Activated naive CD8-positive, alpha-beta T cell treated with anti-CD3 and anti-CD28 coated beads, Interleukin-2, amount 10 ng/mL, durations not matched to agents 7 days and 5 days (primary cell): Measurements from ENCODE around the gene PNMA8A. TPM values are rescaled to one million over a fixed set of nuclear protein-coding genes. Genes with fewer than 3 reads are reported as not detected.

ENCODE experiments used
- ATAC-seq: fragments of 150-1000 bp; cut with Tn5 transposase; one replicate; pipeline ENCODE4 v1.10.0; 2021; ENCODE audit warnings: low read depth, moderate library complexity
- POLR2A ChIA-PET: fragments of 350-600 bp; sonication (Branson Sonifier 250); formaldehyde crosslinking; loops from one replicate; lab custom pipeline; 2021; ENCODE audit warnings: antibody characterized with exemption; lab: Charles Lee
- DNase-seq: peaks from one replicate; pipeline ENCODE4 v3.0.0; 2021
- H3K27ac Mint-ChIP-seq: one replicate; pipeline ENCODE4 v1.8.0; 2022; ENCODE audit warnings: mild to moderate bottlenecking, mixed read lengths
- H3K27me3 Mint-ChIP-seq: one replicate; pipeline ENCODE4 v1.8.0; 2022; ENCODE audit warnings: mild to moderate bottlenecking, moderate library complexity, mixed read lengths
- H3K36me3 Mint-ChIP-seq: one replicate; pipeline ENCODE4 v1.8.0; 2021; ENCODE audit warnings: mild to moderate bottlenecking, mixed read lengths
- H3K4me1 Mint-ChIP-seq: one replicate; pipeline ENCODE4 v1.8.0; 2021; ENCODE audit warnings: mixed read lengths
- H3K4me3 Mint-ChIP-seq: one replicate; pipeline ENCODE4 v1.8.0; 2022; ENCODE audit warnings: mild to moderate bottlenecking, moderate library complexity, mixed read lengths
- H3K9me3 Mint-ChIP-seq: one replicate; pipeline ENCODE4 v1.8.0; 2021; ENCODE audit warnings: mixed read lengths
- total RNA-seq, 2 experiments: library from RNA; stranded (reverse); gene quantifications; one replicate each; pipeline ENCODE4 v1.2.3, GENCODE V29; 2021

Gene PNMA8A
- total RNA-seq, 2 experiments from 2014 or later = 1.7 to 1.8 TPM

- Mint-ChIP-seq H3K36me3 (no peaks in the 10 kb centered on the region), H3K4me1 (peaks cover 19% of the 10 kb centered on the region), H3K27me3 (peaks cover 69% of the 10 kb centered on the region), H3K4me3 (no peak overlapping the region), H3K27ac (no peak overlapping the region), H3K9me3 (no peaks in the 10 kb centered on the region)
- POLR2A ChIA-PET = no interaction called here
- ATAC-seq (no peak), DNase-seq (no peak)
Measured at GRCh38 chr19:46488551-46488950, 17.2 kb upstream of the PNMA8A start.

DNA sequence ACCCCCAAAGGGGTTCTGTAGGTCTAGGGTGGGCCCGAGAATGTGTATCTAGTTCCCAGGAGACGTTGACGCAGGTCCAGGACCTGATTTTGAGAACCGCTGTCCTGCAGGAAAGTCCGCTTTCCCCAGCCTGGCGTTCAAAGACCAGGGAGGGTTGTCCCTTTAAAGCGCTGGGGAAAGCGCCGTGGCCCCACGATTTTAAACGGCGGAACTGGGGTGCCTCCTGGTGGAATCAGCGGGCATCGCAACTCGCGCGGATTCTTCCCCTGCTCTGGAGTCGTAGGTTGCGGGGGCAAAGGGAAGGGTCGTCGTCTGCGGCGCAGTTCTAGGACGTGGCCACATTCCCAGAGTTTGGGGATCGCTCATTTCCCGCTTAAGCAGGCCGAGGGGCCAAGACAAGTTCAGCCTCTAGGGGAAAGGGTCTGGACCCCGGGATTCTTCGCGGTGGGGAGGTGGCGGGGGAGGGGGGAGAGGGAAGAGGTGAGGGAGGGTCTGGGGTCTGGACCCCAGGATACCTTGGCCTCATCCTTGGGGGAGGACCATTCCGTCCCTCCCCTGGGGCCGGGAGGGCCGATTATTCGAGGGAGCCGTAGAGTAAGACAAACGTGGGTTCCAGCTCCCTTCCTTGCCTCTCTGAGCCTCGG is 16.6 kb upstream of the PNMA8A start:
- H3K4me1 Mint-ChIP-seq = peaks cover 17% of the 10 kb centered on the region
- no peaks in the 10 kb centered on the region for H3K9me3 Mint-ChIP-seq
- POLR2A ChIA-PET = interaction anchor here (1.1 kb wide), 1 partner anchor 23 kb away, joined by 3 read pairs; no protein-coding TSS in a partner anchor
- ATAC-seq = peak; percentile 61
- no peak overlapping the region for H3K27ac Mint-ChIP-seq
- peaks cover 66% of the 10 kb centered on the region for H3K27me3 Mint-ChIP-seq
- peak; percentile 86 for DNase-seq
- H3K4me3 Mint-ChIP-seq = no peak overlapping the region
- no peaks in the 10 kb centered on the region for H3K36me3 Mint-ChIP-seq

GRCh38 chr19:46487178-46487801 is 15.9 kb upstream of the PNMA8A start:
- POLR2A ChIA-PET = interaction anchor here (1.1 kb wide), 1 partner anchor 22 kb away, joined by 3 read pairs; no protein-coding TSS in a partner anchor
- Mint-ChIP-seq H3K9me3 (no peaks in the 10 kb centered on the region), H3K4me3 (no peak overlapping the region), H3K36me3 (no peaks in the 10 kb centered on the region), H3K27me3 (peaks cover 66% of the 10 kb centered on the region), H3K4me1 (peaks cover 16% of the 10 kb centered on the region), H3K27ac (no peak overlapping the region)
- DNase-seq = no peak
- no peak for ATAC-seq

- Mint-ChIP-seq H3K4me3 (no peak overlapping the region), H3K27me3 (peaks cover 65% of the 10 kb centered on the region), H3K9me3 (no peaks in the 10 kb centered on the region), H3K36me3 (no peaks in the 10 kb centered on the region), H3K27ac (no peak overlapping the region), H3K4me1 (peaks cover 16% of the 10 kb centered on the region)
- POLR2A ChIA-PET = no interaction called here
- ATAC-seq = no peak
- DNase-seq = no peak
Measured at GRCh38 chr19:46486358-46486757, 15.0 kb upstream of the PNMA8A start.

GRCh38 chr19:46484656-46485055 is 13.3 kb upstream of the PNMA8A start:
- H3K27me3 Mint-ChIP-seq = peaks cover 51% of the 10 kb centered on the region
- POLR2A ChIA-PET = no interaction called here
- H3K9me3 Mint-ChIP-seq = no peaks in the 10 kb centered on the region
- peaks cover 10% of the 10 kb centered on the region for H3K4me1 Mint-ChIP-seq
- DNase-seq = no peak
- H3K36me3 Mint-ChIP-seq = no peaks in the 10 kb centered on the region
- H3K4me3 Mint-ChIP-seq = no peak overlapping the region
- no peak overlapping the region for H3K27ac Mint-ChIP-seq
- ATAC-seq = no peak

DNA sequence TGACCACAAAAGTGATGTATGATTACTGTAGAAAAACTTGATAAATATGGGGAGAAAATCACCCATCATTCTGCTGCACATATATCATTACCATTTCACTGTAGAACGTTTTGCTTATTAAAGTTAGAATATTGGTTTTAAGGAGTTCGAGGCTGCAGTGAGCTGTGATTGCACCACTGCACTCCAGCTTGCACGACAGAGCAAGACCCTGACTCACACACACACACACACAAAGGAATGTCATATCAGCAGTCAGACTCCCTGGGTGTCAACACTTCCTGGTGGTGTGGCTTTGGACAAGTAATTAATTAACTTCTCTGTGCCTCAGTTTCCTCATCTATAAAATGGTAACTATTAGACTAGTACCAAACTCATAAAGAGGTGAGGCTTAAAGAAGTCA is 11.3 kb upstream of the PNMA8A start:
- no peak overlapping the region for H3K27ac Mint-ChIP-seq

GRCh38 chr19:46481947-46482346 is 10.6 kb upstream of the PNMA8A start:
- Mint-ChIP-seq H3K4me3 (no peak overlapping the region), H3K9me3 (no peaks in the 10 kb centered on the region)
- POLR2A ChIA-PET = no interaction called here

More for the DNA sequence above, 11.3 kb upstream of the PNMA8A start:
- ATAC-seq (no peak), DNase-seq (no peak)
- Mint-ChIP-seq H3K4me1 (peaks cover 3% of the 10 kb centered on the region), H3K4me3 (no peak overlapping the region), H3K9me3 (no peaks in the 10 kb centered on the region), H3K36me3 (no peaks in the 10 kb centered on the region), H3K27me3 (peaks cover 37% of the 10 kb centered on the region)
- POLR2A ChIA-PET = no interaction called here

GRCh38 chr19:46481223-46481848 is 10.0 kb upstream of the PNMA8A start:
- Mint-ChIP-seq H3K4me3 (no peak overlapping the region), H3K27ac (no peak overlapping the region), H3K36me3 (no peaks in the 10 kb centered on the region), H3K27me3 (peaks cover 26% of the 10 kb centered on the region), H3K9me3 (no peaks in the 10 kb centered on the region), H3K4me1 (peaks cover 3% of the 10 kb centered on the region)
- ATAC-seq = no peak
- POLR2A ChIA-PET = no interaction called here
- no peak for DNase-seq

More at GRCh38 chr19:46481947-46482346, 10.6 kb upstream of the PNMA8A start:
- ATAC-seq (no peak), DNase-seq (no peak)
- Mint-ChIP-seq H3K36me3 (no peaks in the 10 kb centered on the region), H3K27ac (no peak overlapping the region), H3K4me1 (peaks cover 3% of the 10 kb centered on the region), H3K27me3 (peaks cover 30% of the 10 kb centered on the region)

DNA sequence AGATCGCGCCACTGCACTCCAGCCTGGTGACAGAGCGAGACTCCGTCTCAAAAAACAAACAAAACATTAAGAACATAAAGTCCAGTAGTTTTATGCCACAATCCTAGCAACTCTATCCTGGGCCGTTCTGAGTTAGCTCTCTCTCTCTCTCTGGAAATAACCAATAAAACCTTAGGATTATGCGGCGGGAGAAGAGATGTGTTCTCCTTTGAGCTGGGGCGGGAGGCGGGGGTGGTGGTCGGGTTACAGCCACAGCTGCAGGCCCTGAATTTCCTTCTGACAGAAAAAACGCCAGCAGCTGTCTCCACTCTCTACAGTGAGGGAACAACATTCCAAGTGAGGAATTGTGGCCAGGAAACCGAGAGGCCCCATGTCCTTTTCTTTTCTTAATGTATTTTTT is 9.1 kb upstream of the PNMA8A start:
- Mint-ChIP-seq H3K4me1 (peaks cover 3% of the 10 kb centered on the region), H3K36me3 (no peaks in the 10 kb centered on the region), H3K27ac (no peak overlapping the region), H3K4me3 (no peak overlapping the region), H3K9me3 (no peaks in the 10 kb centered on the region), H3K27me3 (peaks cover 24% of the 10 kb centered on the region)
- no peak for DNase-seq
- no peak for ATAC-seq
- POLR2A ChIA-PET = no interaction called here

DNA sequence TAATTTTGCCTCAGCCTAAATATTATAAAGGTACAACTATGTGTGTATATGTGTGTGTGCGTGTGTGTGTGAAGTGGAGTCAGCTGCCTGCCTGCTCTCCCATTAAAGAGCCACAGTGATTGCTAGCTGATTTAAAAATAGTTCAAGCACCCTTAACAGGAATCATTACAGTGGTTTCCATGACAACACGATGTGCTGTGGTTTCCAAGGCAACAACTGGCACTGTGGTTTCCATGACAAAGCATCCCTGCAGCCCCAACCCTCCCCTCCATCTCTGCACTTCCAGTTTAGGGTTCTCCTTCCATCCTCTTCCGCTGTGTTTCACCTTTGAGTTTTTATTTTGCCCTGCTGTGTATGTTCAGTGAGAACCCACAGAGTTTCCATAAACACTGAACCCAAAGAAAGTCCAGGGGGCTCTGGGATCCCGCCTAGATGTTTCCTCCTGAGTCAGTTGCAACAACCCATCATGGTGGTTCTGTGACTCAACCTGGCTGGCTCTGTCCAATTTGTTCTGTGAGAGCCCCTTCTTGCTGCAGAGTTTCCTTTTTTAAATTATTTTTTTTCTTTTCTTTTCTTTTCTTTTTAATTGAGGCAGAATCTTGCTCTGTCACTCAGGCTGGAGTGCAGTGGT is 7.1 kb upstream of the PNMA8A start:
- Mint-ChIP-seq H3K27me3 (peaks cover 32% of the 10 kb centered on the region), H3K36me3 (no peaks in the 10 kb centered on the region), H3K9me3 (no peaks in the 10 kb centered on the region), H3K27ac (peak overlapping the region; percentile 45), H3K4me1 (peaks cover 3% of the 10 kb centered on the region), H3K4me3 (no peak overlapping the region)
- POLR2A ChIA-PET = interaction anchor here (1.0 kb wide), 1 partner anchor 198 kb away, joined by 3 read pairs; no protein-coding TSS in a partner anchor
- ATAC-seq (peak; percentile 22), DNase-seq (no peak)

- ATAC-seq (no peak), DNase-seq (no peak)
- H3K27me3 Mint-ChIP-seq = peaks cover 33% of the 10 kb centered on the region
- POLR2A ChIA-PET = interaction anchor here (0.6 kb wide), 2 partner anchors 346 to 566 kb away, joined by 4 read pairs; no protein-coding TSS in a partner anchor
- H3K4me1 Mint-ChIP-seq = peaks cover 8% of the 10 kb centered on the region
- H3K9me3 Mint-ChIP-seq = no peaks in the 10 kb centered on the region
- H3K27ac Mint-ChIP-seq = no peak overlapping the region
- H3K4me3 Mint-ChIP-seq = no peak overlapping the region
- no peaks in the 10 kb centered on the region for H3K36me3 Mint-ChIP-seq
Measured at GRCh38 chr19:46475986-46476385, 4.6 kb upstream of the PNMA8A start.

- Mint-ChIP-seq H3K4me3 (no peak overlapping the region), H3K4me1 (peaks cover 8% of the 10 kb centered on the region), H3K36me3 (no peaks in the 10 kb centered on the region), H3K9me3 (no peaks in the 10 kb centered on the region), H3K27me3 (peaks cover 37% of the 10 kb centered on the region), H3K27ac (no peak overlapping the region)
- ATAC-seq (no peak), DNase-seq (no peak)
- POLR2A ChIA-PET = interaction anchor here (0.9 kb wide), 1 partner anchor 61 kb away, joined by 3 read pairs; the partner anchor contains the start of gene CCDC8
Measured at GRCh38 chr19:46474211-46474610, 2.8 kb upstream of the PNMA8A start.

- no peaks in the 10 kb centered on the region for H3K36me3 Mint-ChIP-seq
- no peaks in the 10 kb centered on the region for H3K9me3 Mint-ChIP-seq
- peaks cover 5% of the 10 kb centered on the region for H3K4me1 Mint-ChIP-seq
- H3K4me3 Mint-ChIP-seq = no peak overlapping the region
- ATAC-seq = no peak
- no peak overlapping the region for H3K27ac Mint-ChIP-seq
- POLR2A ChIA-PET = no interaction called here
- no peak for DNase-seq
- H3K27me3 Mint-ChIP-seq = peaks cover 34% of the 10 kb centered on the region
Measured at GRCh38 chr19:46472592-46472991, 1.2 kb upstream of the PNMA8A start.
